ENCODE results near the gene ZNF263. TPM values are rescaled to one million over a fixed set of nuclear protein-coding genes. Genes with fewer than 3 reads are reported as not detected.

Gene ZNF263
- total and polyA plus RNA-seq, 9 of the 15 experiments (the other 6 are each of a cell fraction or from before 2014, with no cell fraction given) = 4.6 to 48.3 (median 31.8) TPM

DNA sequence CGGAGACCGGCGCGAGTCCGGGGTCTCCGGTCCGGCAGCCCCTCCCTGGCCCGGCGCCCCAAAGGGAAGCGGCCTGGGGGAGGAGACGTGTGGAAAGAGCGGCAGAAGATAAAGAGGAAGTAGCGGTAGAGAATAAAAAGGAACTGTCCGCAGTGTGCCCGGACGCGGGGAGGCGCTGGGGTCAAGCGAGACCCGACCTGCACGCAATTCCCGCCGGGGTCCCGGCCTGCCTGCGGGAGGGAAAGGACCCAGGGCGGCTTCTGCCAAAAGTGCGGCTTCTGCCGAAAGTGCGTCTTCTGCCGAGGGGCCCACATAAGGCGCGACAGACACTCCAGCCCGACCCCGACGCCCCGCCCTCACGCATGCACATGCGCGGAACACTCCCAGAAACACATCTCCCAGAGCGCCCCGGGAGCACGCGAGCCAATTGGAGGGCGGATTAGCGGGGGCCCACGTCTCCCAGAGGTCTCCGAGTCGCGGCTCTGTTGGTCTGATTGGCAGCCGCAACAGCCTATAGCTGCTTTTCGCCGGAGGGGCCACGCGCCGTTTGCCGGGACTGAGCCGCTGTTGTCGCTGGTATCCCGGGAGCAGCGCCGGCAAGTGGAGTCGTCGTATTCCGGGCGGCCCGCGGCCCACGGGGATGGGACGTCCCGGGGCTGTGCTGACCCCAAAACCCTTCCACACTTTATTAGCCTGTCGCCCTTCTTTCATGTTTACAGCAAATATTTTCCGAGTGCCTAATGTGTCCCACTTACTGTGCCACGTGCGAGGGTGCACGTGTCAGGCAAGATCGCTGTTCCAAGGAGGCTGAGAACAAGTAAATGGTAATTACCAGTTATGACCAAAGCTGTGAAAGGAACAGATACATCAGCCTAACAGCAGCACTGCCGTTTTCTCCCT is 18.9 kb upstream of the ZNF263 start (continued):
- TF ChIP-seq, protein P1, sequence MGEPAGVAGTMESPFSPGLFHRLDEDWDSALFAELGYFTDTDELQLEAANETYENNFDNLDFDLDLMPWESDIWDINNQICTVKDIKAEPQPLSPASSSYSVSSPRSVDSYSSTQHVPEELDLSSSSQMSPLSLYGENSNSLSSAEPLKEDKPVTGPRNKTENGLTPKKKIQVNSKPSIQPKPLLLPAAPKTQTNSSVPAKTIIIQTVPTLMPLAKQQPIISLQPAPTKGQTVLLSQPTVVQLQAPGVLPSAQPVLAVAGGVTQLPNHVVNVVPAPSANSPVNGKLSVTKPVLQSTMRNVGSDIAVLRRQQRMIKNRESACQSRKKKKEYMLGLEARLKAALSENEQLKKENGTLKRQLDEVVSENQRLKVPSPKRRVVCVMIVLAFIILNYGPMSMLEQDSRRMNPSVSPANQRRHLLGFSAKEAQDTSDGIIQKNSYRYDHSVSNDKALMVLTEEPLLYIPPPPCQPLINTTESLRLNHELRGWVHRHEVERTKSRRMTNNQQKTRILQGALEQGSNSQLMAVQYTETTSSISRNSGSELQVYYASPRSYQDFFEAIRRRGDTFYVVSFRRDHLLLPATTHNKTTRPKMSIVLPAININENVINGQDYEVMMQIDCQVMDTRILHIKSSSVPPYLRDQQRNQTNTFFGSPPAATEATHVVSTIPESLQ (CRISPR knock-in tag; IDR thresholded peaks at IDR 0.05) = 0 out of 2 replicates have a peak, but pooled peaks have one; percentile 79
- TF ChIP-seq SMARCB1 (IDR thresholded peaks at IDR 0.05; ENCODE audit: insufficient read length, low read depth) (no peak), SP2 (IDR thresholded peaks at IDR 0.05; ENCODE audit: extremely low read depth, low read depth, low read length, poor library complexity, severe bottlenecking) (peak; percentile 57), SIRT6 (IDR thresholded peaks at IDR 0.05; ENCODE audit: low read depth, low read length) (peak; percentile 42), KLF16 (IDR thresholded peaks at IDR 0.05) (no peak), NCOA2 (IDR thresholded peaks at IDR 0.05; ENCODE audit: partially characterized antibody in 2 of 2) (no peak), SP1 (CRISPR knock-in tag; IDR thresholded peaks at IDR 0.05) (peak; percentile 33; the same call in 1 of the 2 replicates), ZC3H11A (IDR thresholded peaks at IDR 0.05; ENCODE audit: low read depth, low read length) (no peak), SLC30A9 (CRISPR knock-in tag; IDR thresholded peaks at IDR 0.05) (no peak), RB1 (IDR thresholded peaks at IDR 0.05; ENCODE audit: low read depth) (peak; percentile 81), HDGF (IDR thresholded peaks at IDR 0.05) (no peak), CBX8 (IDR thresholded peaks at IDR 0.05; ENCODE audit: borderline replicate concordance, extremely low read depth, low read depth, low read length, poor library complexity, severe bottlenecking) (no peak), GATAD2B (IDR thresholded peaks at IDR 0.05; ENCODE audit: borderline replicate concordance) (peak; percentile 13; the same call in 1 of the 2 replicates), ZNF589 (CRISPR knock-in tag; IDR thresholded peaks at IDR 0.05; ENCODE audit: low read depth) (no peak), SMARCA4 (IDR thresholded peaks at IDR 0.05) (no peak)
- TF ChIP-seq, protein P2, sequence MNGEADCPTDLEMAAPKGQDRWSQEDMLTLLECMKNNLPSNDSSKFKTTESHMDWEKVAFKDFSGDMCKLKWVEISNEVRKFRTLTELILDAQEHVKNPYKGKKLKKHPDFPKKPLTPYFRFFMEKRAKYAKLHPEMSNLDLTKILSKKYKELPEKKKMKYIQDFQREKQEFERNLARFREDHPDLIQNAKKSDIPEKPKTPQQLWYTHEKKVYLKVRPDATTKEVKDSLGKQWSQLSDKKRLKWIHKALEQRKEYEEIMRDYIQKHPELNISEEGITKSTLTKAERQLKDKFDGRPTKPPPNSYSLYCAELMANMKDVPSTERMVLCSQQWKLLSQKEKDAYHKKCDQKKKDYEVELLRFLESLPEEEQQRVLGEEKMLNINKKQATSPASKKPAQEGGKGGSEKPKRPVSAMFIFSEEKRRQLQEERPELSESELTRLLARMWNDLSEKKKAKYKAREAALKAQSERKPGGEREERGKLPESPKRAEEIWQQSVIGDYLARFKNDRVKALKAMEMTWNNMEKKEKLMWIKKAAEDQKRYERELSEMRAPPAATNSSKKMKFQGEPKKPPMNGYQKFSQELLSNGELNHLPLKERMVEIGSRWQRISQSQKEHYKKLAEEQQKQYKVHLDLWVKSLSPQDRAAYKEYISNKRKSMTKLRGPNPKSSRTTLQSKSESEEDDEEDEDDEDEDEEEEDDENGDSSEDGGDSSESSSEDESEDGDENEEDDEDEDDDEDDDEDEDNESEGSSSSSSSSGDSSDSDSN (IDR thresholded peaks at IDR 0.05; ENCODE audit: borderline replicate concordance in 1 of 2, low read depth in 2 of 2, low read length in 2 of 2) = peak in 1 of 2 experiments; percentile 56; a peak in 2 of 4 replicates
- TF ChIP-seq, protein P3, sequence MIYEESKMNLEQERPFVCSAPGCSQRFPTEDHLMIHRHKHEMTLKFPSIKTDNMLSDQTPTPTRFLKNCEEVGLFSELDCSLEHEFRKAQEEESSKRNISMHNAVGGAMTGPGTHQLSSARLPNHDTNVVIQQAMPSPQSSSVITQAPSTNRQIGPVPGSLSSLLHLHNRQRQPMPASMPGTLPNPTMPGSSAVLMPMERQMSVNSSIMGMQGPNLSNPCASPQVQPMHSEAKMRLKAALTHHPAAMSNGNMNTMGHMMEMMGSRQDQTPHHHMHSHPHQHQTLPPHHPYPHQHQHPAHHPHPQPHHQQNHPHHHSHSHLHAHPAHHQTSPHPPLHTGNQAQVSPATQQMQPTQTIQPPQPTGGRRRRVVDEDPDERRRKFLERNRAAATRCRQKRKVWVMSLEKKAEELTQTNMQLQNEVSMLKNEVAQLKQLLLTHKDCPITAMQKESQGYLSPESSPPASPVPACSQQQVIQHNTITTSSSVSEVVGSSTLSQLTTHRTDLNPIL (CRISPR knock-in tag; IDR thresholded peaks at IDR 0.05) = no peak
- TF ChIP-seq, protein P4, sequence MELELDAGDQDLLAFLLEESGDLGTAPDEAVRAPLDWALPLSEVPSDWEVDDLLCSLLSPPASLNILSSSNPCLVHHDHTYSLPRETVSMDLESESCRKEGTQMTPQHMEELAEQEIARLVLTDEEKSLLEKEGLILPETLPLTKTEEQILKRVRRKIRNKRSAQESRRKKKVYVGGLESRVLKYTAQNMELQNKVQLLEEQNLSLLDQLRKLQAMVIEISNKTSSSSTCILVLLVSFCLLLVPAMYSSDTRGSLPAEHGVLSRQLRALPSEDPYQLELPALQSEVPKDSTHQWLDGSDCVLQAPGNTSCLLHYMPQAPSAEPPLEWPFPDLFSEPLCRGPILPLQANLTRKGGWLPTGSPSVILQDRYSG (tag; conservative IDR thresholded peaks at IDR 0.05; ENCODE audit: low read depth) = peak; percentile 91
